ENCODE results near the gene TRIM54.

DNA sequence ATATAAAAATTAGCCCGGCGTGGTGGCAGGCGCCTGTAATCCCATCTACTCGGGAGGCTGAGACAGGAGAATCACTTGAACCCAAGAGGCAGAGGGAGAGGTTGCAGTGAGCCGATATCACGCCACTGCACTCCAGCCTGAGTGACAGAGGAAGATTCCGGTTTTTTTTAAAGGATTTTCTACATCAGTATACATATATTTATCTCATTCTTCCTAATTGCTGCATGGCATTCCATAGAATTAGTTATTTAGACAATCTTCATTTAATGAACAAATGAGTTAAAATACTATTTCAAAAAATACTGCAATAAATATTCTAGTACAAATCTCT, 72.3 kb downstream of the TRIM54 start:
- no peak for TF ChIP-seq CTCF (IDR thresholded peaks at IDR 0.05)
- TF ChIP-seq IRF2 (CRISPR knock-in tag; IDR thresholded peaks at IDR 0.05; ENCODE audit: borderline replicate concordance, low read depth), result no peak
- TF ChIP-seq SP1 (CRISPR knock-in tag; conservative IDR thresholded peaks at IDR 0.05), result no peak
- TF ChIP-seq USF2 (CRISPR knock-in tag; IDR thresholded peaks at IDR 0.05), result no peak
